GM23338 (cell line): ENCODE results near the gene MMP13. TPM values are rescaled to one million over a fixed set of nuclear protein-coding genes. Genes with fewer than 3 reads are reported as not detected.

Experiments
- ATAC-seq: fragments of 200-7000 bp; cut with Tn5 transposase; 3 replicates; pipeline ENCODE4 v1.9.1; 2020
- DNase-seq: peaks from one replicate; pipeline ENCODE4 v3.0.0-alpha.2; 2015; ENCODE audit warnings: low spot score
- H2AFZ ChIP-seq: fragments of 200-600 bp; sonication (generic); 2 replicates; pipeline ENCODE4 v1.8.0; 2016; ENCODE audit warnings: antibody characterized with exemption, mild to moderate bottlenecking, moderate library complexity
- H3F3A ChIP-seq: fragments of 200-600 bp; sonication (generic); replicated peaks from 2 replicates; pipeline ENCODE4 v1.8.0; 2017; ENCODE audit warnings: antibody characterized with exemption, mixed run types, low read depth
- H3K27ac ChIP-seq: fragments of 200-600 bp; sonication (generic); 2 replicates; pipeline ENCODE4 v1.6.1; 2016; ENCODE audit warnings: low read depth
- H3K27me3 ChIP-seq: fragments of 200-600 bp; sonication (generic); 2 replicates; pipeline ENCODE4 v1.8.0; 2016; ENCODE audit warnings: mild to moderate bottlenecking, mixed run types, moderate library complexity; ENCODE audit not compliant: insufficient read depth
- H3K36me3 ChIP-seq: fragments of 200-600 bp; sonication (generic); 2 replicates; pipeline ENCODE4 v1.8.0; 2016; ENCODE audit warnings: mild to moderate bottlenecking; ENCODE audit not compliant: insufficient read depth
- H3K4me1 ChIP-seq: fragments of 200-600 bp; sonication (generic); 2 replicates; pipeline ENCODE4 v1.8.0; 2016; ENCODE audit warnings: mild to moderate bottlenecking, moderate library complexity; ENCODE audit not compliant: insufficient read depth
- H3K4me2 ChIP-seq: fragments of 200-600 bp; sonication (generic); 2 replicates; pipeline ENCODE4 v1.7.1; 2017; ENCODE audit warnings: mixed run types
- H3K4me3 ChIP-seq: fragments of 200-600 bp; sonication (generic); 2 replicates; pipeline ENCODE4 v1.6.1; 2016; ENCODE audit warnings: mixed run types
- H3K79me2 ChIP-seq: fragments of 200-600 bp; sonication (generic); replicated peaks from 2 replicates; pipeline ENCODE4 v1.8.0; 2017; ENCODE audit warnings: mild to moderate bottlenecking; ENCODE audit not compliant: insufficient read depth
- H3K9me2 ChIP-seq: fragments of 200-600 bp; sonication (generic); 2 replicates; pipeline ENCODE4 v1.8.0; 2017; ENCODE audit not compliant: insufficient read depth
- H4K20me1 ChIP-seq: fragments of 200-600 bp; sonication (generic); replicated peaks from 2 replicates; pipeline ENCODE4 v1.8.0; 2017; ENCODE audit warnings: mild to moderate bottlenecking; ENCODE audit not compliant: insufficient read depth
- H3K27ac Mint-ChIP-seq: 2 replicates; pipeline ENCODE4 v1.8.0; 2020; ENCODE audit warnings: inconsistent platforms, mild to moderate bottlenecking, moderate library complexity, mixed read lengths
- H3K27me3 Mint-ChIP-seq: 3 replicates; pipeline ENCODE4 v1.8.0; 2022; ENCODE audit warnings: low read depth, mild to moderate bottlenecking, moderate library complexity, mixed read lengths, inconsistent platforms; ENCODE audit not compliant: insufficient read depth, poor library complexity
- H3K36me3 Mint-ChIP-seq: 3 replicates; pipeline ENCODE4 v1.8.0; 2021; ENCODE audit warnings: low read depth, mild to moderate bottlenecking, inconsistent platforms, moderate library complexity, mixed read lengths
- H3K4me1 Mint-ChIP-seq: 3 replicates; pipeline ENCODE4 v1.8.0; 2020; ENCODE audit warnings: mild to moderate bottlenecking, inconsistent platforms, mixed read lengths
- H3K4me3 Mint-ChIP-seq: 3 replicates; pipeline ENCODE4 v1.8.0; 2021; ENCODE audit warnings: moderate library complexity, mild to moderate bottlenecking, inconsistent platforms, mixed read lengths
- H3K9me3 Mint-ChIP-seq: 3 replicates; pipeline ENCODE4 v1.8.0; 2020; ENCODE audit warnings: moderate library complexity, mild to moderate bottlenecking, inconsistent platforms, mixed read lengths
- CREB1 ChIP-seq: fragments of 250-450 bp; sonication (Bioruptor Pico); IDR thresholded peaks from 2 replicates; pipeline ENCODE4 v1.5.0; 2020; ENCODE audit warnings: low read depth, mild to moderate bottlenecking, moderate library complexity
- CTCF ChIP-seq, 2 experiments: fragments of 200-600 bp in 1 of 2; sonication (generic) in 1 of 2; conservative IDR thresholded peaks; 2 replicates each; pipeline versions ENCODE4 v1.5.1 to v1.6.1; 2016 to 2017; ENCODE audit warnings: antibody characterized with exemption in 2 of 2, low read depth in 2 of 2, mild to moderate bottlenecking in 2 of 2, moderate library complexity in 1 of 2
- ETS1 ChIP-seq: IDR thresholded peaks from 2 replicates; pipeline ENCODE4 v1.6.1; 2016; ENCODE audit warnings: antibody characterized with exemption
- EZH2 ChIP-seq: fragments of 200-600 bp; sonication (generic); IDR thresholded peaks from one replicate; pipeline ENCODE4 v1.8.0; 2017; ENCODE audit warnings: antibody characterized with exemption, mild to moderate bottlenecking, low read depth; ENCODE audit not compliant: unreplicated experiment
- EZH2phosphoT487 ChIP-seq: fragments of 200-600 bp; sonication (generic); IDR thresholded peaks from one replicate; pipeline ENCODE4 v1.8.1; 2018; ENCODE audit warnings: antibody characterized with exemption; ENCODE audit not compliant: unreplicated experiment
- JUNB ChIP-seq: IDR thresholded peaks from one replicate; pipeline ENCODE4 v1.6.1; 2016; ENCODE audit warnings: antibody characterized with exemption; ENCODE audit not compliant: unreplicated experiment
- NANOG ChIP-seq: IDR thresholded peaks from 2 replicates; pipeline ENCODE4 v1.6.1; 2016; ENCODE audit warnings: antibody characterized with exemption, borderline replicate concordance
- POLR2AphosphoS5 ChIP-seq: IDR thresholded peaks from 2 replicates; pipeline ENCODE4 v1.6.1; 2016; ENCODE audit warnings: antibody characterized with exemption, low read depth
- REST ChIP-seq: IDR thresholded peaks from one replicate; pipeline ENCODE4 v1.6.1; 2018; ENCODE audit warnings: antibody characterized with exemption; ENCODE audit not compliant: unreplicated experiment
- STAT1 ChIP-seq: IDR thresholded peaks from one replicate; pipeline ENCODE4 v1.6.1; 2016; ENCODE audit warnings: antibody characterized with exemption; ENCODE audit not compliant: unreplicated experiment
- ZNF114 ChIP-seq: fragments of 250-450 bp; sonication (Bioruptor Pico); IDR thresholded peaks from 2 replicates; pipeline ENCODE4 v1.5.0; 2020; ENCODE audit warnings: mild to moderate bottlenecking, moderate library complexity
- ZNF331 ChIP-seq: fragments of 250-450 bp; sonication (Bioruptor Pico); IDR thresholded peaks from 2 replicates; pipeline ENCODE4 v1.5.0; 2020; ENCODE audit warnings: low read depth, mild to moderate bottlenecking, moderate library complexity
- ZNF462 ChIP-seq: fragments of 250-450 bp; sonication (Bioruptor Pico); IDR thresholded peaks from 2 replicates; pipeline ENCODE4 v1.5.0; 2020; ENCODE audit warnings: mild to moderate bottlenecking, moderate library complexity
- polyA plus RNA-seq: library from polyadenylated mRNA; unstranded; fragments of >200 nt; fragmentation: Nextera tagmentation; extraction: Ambion mirVana; gene quantifications from 2 replicates; pipeline ENCODE4 v1.2.1, GENCODE V29; 2016
- total RNA-seq: library from RNA; depleted of rRNA; stranded (reverse); fragments of >200 nt; shearing (Covaris generic); gene quantifications from 2 replicates; pipeline ENCODE4 v1.2.3, GENCODE V29; 2014

Gene MMP13
- total and polyA plus RNA-seq, 2 experiments from 2014 or later = not detected

GRCh38 chr11:102972853-102973252 is 17.3 kb upstream of the MMP13 start (continued):
- TF ChIP-seq EZH2 (no peak), CREB1 (CRISPR knock-in tag) (no peak)

- H3K4me2 ChIP-seq = no peak overlapping the region
- no peaks in the 10 kb centered on the region for H3K9me2 ChIP-seq
- Mint-ChIP-seq H3K27me3 (no peaks in the 10 kb centered on the region), H3K36me3 (no peaks in the 10 kb centered on the region), H3K27ac (no peak overlapping the region), H3K4me3 (no peak overlapping the region), H3K4me1 (peaks cover 8% of the 10 kb centered on the region; the same call in 1 of the 3 replicates), H3K9me3 (peaks cover 4% of the 10 kb centered on the region; the same call in 2 of the 3 replicates)
- TF ChIP-seq STAT1 = no peak
- TF ChIP-seq ZNF114 (CRISPR knock-in tag) = no peak
- no peak for TF ChIP-seq NANOG
- TF ChIP-seq ZNF462 = no peak
- TF ChIP-seq JUNB = no peak
- TF ChIP-seq POLR2AphosphoS5 = no peak
- TF ChIP-seq EZH2phosphoT487 = no peak
- no peak for TF ChIP-seq ZNF331 (CRISPR knock-in tag)
- no peak for TF ChIP-seq CREB1 (CRISPR knock-in tag)
- TF ChIP-seq CTCF (conservative IDR thresholded peaks at IDR 0.05; ENCODE audit: low read depth in 2 of 2) = no peak
- TF ChIP-seq ETS1 = no peak
- TF ChIP-seq EZH2 = no peak
- TF ChIP-seq REST = no peak
- H3K4me3 ChIP-seq = no peak overlapping the region
- ATAC-seq = no peak
- H3K4me1 ChIP-seq = no peaks in the 10 kb centered on the region
- H4K20me1 ChIP-seq = no peaks in the 10 kb centered on the region
- H3F3A ChIP-seq = no peaks in the 10 kb centered on the region
- H2AFZ ChIP-seq = no peak overlapping the region
- H3K79me2 ChIP-seq = no peaks in the 10 kb centered on the region
- no peaks in the 10 kb centered on the region for H3K27me3 ChIP-seq
- H3K36me3 ChIP-seq = no peaks in the 10 kb centered on the region
- DNase-seq = no peak
- H3K27ac ChIP-seq = no peak overlapping the region
Measured at GRCh38 chr11:102971766-102972165, 16.2 kb upstream of the MMP13 start.
